ENCODE data around the gene CD79A.

- TF ChIP-seq CTCF (IDR thresholded peaks at IDR 0.05) (peak; percentile 52 to 72 (median 64)), POLR2A (IDR thresholded peaks at IDR 0.05) (no peak)
These were observed 4.1 kb upstream of the CD79A start for GRCh38 chr19:41872775-41873647.

Data from heart left ventricle (tissue), 13 donors.